Measurements from ENCODE around the gene RNF225.
"Not testable (repeated sequence)": the region's sequence is repeated elsewhere in the genome, so short reads cannot be mapped to it uniquely, and the experiment has no call there.

The RNF225 gene

DNA sequence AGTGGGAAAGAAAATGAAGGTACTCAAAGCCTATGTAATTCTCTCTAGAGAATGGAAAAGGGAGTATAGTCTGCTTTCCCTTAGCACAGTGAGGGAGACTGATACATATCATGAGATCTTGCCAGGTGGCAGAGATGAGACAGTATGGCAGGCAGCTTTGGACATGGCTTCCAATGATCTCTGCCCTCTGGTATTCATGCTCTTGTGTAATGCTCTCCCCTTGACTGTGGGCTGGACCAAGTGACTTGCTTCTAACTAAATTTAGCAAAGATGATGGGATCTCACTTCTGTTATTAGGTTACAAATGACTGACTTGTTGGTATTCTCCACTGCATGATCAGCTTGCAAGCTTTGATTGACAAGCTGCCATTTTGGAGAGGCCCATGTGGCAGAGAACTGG lies 34.3 kb downstream of the RNF225 start:
- peak; percentile 58 for DNase-seq (ENCODE audit: low read depth)
- TF ChIP-seq, protein P1, sequence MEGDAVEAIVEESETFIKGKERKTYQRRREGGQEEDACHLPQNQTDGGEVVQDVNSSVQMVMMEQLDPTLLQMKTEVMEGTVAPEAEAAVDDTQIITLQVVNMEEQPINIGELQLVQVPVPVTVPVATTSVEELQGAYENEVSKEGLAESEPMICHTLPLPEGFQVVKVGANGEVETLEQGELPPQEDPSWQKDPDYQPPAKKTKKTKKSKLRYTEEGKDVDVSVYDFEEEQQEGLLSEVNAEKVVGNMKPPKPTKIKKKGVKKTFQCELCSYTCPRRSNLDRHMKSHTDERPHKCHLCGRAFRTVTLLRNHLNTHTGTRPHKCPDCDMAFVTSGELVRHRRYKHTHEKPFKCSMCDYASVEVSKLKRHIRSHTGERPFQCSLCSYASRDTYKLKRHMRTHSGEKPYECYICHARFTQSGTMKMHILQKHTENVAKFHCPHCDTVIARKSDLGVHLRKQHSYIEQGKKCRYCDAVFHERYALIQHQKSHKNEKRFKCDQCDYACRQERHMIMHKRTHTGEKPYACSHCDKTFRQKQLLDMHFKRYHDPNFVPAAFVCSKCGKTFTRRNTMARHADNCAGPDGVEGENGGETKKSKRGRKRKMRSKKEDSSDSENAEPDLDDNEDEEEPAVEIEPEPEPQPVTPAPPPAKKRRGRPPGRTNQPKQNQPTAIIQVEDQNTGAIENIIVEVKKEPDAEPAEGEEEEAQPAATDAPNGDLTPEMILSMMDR (IDR thresholded peaks at IDR 0.05; ENCODE audit: insufficient read depth, low read depth, low read length, missing control alignments) = no peak
- no peak overlapping the region for H3K4me3 ChIP-seq (ENCODE audit: low read length)

DNA sequence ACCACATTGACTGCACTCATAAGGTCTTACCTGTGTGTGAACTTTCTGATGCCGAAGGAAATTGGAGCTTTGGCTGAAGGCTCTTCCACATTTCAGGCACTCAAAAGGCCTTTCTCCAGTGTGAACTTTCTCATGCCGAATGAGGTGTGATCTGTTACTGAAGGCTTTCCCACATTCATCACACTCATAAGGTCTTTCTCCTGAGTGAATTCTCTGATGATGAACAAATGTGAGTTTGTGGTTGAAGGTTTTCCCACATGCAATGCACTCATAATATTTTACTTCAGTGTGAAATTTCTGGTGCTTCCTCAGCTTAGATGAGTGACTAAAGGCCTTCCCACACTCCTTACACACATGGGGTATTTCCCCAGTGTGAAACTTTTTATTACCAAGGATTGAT lies 38.8 kb downstream of the RNF225 start:
- no peak for DNase-seq (ENCODE audit: low read depth)
- H3K4me3 ChIP-seq (ENCODE audit: low read length) = no peak overlapping the region

DNA sequence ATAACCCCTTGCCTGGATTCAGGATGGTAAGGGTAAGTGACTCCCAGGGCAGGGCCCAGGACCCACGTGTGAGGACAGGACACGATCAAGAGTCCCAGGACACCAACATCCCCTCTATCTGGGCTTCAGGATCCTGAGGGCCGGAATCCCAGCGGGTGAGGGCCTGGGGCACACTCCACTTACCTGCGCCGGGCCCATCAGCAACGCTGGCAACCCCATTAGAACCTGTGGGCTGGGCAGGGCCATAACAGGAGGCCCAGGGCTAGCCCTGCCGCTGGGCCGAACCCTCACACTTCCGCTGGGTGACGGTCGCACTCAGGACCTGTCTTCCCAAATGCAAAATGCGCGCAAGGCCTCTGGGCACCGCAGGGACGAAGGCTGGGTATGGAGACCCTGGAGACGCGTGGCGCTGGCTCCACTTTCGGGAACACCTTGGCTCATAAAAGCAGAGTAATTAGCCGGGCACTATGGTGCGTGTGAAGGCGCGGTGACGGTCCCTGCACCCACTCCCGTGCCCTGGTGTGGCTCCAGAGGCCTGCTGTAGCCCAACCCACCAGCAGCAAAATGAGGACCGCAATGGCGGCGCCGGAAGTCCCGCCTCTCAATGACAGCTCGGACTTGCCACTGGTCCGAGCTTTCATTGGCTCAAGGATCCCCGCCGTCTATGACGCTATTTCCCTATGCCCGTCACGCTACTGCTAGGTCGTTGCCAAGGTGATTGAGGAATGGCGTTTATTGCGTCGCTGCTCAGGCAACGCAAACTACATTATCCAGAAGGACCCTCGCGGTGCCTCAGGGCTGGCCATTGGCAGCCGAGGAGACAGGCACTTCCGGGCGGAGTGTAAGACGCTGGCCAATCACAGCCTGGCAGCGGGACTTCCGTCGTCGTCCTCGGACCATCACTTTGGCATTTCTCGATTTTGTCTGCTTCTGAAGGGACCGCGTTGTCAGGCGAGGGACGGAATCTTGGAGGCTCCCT lies 44.4 kb downstream of the RNF225 start, which contains the start of gene ZNF132:
TSS of gene ZNF132 (minus strand) at position 578 of the 979 bp plus-strand sequence. CDS start at position 246, 332 bp downstream.
- peak within 1 kb of the TSS; percentile 82 for H3K4me3 ChIP-seq (ENCODE audit: low read length)
- TF ChIP-seq, protein P1 (IDR thresholded peaks at IDR 0.05; ENCODE audit: insufficient read depth, low read depth, low read length, missing control alignments) = no peak
- DNase-seq (ENCODE audit: low read depth) = peak; percentile 100

More for the DNA sequence above, 38.8 kb downstream of the RNF225 start:
- TF ChIP-seq, protein P1 (IDR thresholded peaks at IDR 0.05; ENCODE audit: insufficient read depth, low read depth, low read length, missing control alignments) = no peak

DNA sequence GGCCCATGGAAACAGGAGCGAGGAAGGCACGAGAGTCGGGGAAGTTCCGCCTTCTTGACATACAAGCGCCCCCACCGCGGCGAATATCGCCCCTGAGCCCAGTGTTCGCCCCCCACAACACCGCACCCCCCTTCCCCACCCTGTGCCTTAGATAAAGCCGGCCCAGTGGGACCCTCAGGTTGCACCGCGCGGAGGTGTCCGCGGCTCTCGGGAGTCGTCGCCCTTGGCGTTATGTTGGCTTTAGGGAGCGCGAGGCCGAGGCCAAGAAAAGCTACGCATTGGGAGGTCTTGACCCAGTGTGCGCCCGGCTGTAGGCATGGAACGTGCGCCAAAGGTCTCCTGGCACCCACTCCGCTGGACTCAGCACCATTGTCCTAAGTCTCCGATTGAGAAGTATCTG lies 45.1 kb downstream of the RNF225 start:
- TF ChIP-seq, protein P1 (IDR thresholded peaks at IDR 0.05; ENCODE audit: insufficient read depth, low read depth, low read length, missing control alignments) = no peak
- no peak for DNase-seq (ENCODE audit: low read depth)
- H3K4me3 ChIP-seq (ENCODE audit: low read length) = peak overlapping the region; percentile 82

DNA sequence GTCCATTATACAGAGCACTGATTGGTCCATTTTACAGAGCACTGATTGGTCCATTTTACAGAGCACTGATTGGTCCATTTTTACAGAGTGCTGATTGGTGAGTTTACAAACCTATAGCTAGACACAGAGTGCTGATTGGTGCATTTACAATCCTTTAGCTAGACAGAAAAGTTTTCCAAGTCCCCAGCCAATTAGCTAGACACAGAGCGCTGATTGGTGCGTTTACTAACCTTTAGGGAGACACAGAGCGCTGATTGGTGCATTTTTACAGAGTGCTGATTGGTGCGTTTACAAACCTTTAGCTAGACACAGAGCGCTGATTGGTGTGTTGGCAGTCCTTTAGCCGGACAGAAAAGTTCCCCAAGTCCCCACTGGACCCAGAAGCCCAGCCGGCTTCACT lies 47.5 kb downstream of the RNF225 start:
- not testable (repeated sequence) for H3K4me3 ChIP-seq (ENCODE audit: low read length); DNase-seq (ENCODE audit: low read depth)

Measured in epithelial cell of esophagus (primary cell).